ENCODE measurements around the gene ITFG1.

GRCh38 chr16:47160422-47160821 lies 300.4 kb downstream of the ITFG1 start:
- no peak for TF ChIP-seq ISL1 (CRISPR knock-in tag; IDR thresholded peaks at IDR 0.05)
- no peak for TF ChIP-seq ZFP30 (CRISPR knock-in tag; IDR thresholded peaks at IDR 0.05)
- no peak for TF ChIP-seq TCF4 (CRISPR knock-in tag; IDR thresholded peaks at IDR 0.05; ENCODE audit: borderline replicate concordance)
- TF ChIP-seq PPARA (CRISPR knock-in tag; IDR thresholded peaks at IDR 0.05; ENCODE audit: borderline replicate concordance) = no peak
- TF ChIP-seq PATZ1 (CRISPR knock-in tag; IDR thresholded peaks at IDR 0.05; ENCODE audit: borderline replicate concordance) = no peak
- no peak for TF ChIP-seq CSDC2 (CRISPR knock-in tag; IDR thresholded peaks at IDR 0.05)
- TF ChIP-seq SNAI2 (CRISPR knock-in tag; IDR thresholded peaks at IDR 0.05) = no peak
- no peak for TF ChIP-seq CREB5 (CRISPR knock-in tag; IDR thresholded peaks at IDR 0.05; ENCODE audit: low read depth)
- TF ChIP-seq ARNTL (CRISPR knock-in tag; IDR thresholded peaks at IDR 0.05; ENCODE audit: borderline replicate concordance, low read depth) = no peak
- TF ChIP-seq ZFP3 (CRISPR knock-in tag; IDR thresholded peaks at IDR 0.05) = no peak
